ENCODE results near the gene VAC14. TPM values are rescaled to one million over a fixed set of nuclear protein-coding genes. Genes with fewer than 3 reads are reported as not detected.

The VAC14 gene
- total RNA-seq, 1 donor, result 37.1 TPM

DNA sequence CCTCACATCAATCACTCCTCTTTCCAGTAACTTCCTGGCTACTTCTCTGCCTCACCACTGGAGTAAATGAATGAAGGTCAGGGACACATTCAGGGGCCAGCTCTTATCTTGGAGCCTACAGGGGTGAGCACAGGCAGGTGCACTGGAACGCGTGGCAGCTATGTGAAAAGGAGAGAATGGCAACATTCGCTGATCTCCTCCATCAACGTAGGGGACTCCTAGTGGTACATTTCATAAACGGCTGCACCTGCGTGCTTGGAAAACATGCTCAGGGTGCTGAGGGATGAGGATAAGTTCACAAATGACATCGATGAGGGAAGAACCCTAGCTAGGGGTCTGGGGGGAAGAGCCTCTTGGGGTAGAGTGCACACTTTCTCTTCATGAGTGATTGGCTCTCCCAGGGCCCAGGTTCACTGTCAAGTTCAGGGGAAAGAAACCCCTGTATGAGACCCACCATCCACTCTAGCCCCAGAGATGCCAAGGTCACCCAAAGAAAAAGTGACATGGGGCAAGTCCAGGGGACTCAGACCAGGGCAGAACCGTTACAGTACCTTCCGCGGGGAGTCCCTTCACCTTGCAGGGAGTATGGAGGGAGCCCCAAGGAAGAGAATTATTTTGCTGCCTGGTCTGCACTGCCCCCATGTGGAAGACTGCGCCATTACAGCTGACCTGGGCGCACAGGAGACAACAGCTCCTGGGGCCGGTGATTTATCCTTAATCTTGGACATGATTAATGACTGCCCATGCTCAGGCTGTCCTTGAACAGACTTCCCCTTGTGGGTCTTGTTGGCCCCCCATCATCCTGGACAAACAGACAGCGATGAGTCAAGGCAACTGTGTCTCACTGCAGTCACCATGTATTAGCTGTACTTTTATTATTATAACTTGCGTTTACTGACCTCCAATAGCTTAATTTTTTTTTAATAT lies 30.1 kb downstream of the VAC14 start:
- TF ChIP-seq, protein P1, sequence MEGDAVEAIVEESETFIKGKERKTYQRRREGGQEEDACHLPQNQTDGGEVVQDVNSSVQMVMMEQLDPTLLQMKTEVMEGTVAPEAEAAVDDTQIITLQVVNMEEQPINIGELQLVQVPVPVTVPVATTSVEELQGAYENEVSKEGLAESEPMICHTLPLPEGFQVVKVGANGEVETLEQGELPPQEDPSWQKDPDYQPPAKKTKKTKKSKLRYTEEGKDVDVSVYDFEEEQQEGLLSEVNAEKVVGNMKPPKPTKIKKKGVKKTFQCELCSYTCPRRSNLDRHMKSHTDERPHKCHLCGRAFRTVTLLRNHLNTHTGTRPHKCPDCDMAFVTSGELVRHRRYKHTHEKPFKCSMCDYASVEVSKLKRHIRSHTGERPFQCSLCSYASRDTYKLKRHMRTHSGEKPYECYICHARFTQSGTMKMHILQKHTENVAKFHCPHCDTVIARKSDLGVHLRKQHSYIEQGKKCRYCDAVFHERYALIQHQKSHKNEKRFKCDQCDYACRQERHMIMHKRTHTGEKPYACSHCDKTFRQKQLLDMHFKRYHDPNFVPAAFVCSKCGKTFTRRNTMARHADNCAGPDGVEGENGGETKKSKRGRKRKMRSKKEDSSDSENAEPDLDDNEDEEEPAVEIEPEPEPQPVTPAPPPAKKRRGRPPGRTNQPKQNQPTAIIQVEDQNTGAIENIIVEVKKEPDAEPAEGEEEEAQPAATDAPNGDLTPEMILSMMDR (IDR thresholded peaks at IDR 0.05; ENCODE audit: insufficient read depth, low read depth, low read length), result peak; percentile 96
- DNase-seq (ENCODE audit: low read depth), result peak; percentile 52
- no peak overlapping the region for H3K4me3 ChIP-seq (ENCODE audit: low read depth, low read length)

DNA sequence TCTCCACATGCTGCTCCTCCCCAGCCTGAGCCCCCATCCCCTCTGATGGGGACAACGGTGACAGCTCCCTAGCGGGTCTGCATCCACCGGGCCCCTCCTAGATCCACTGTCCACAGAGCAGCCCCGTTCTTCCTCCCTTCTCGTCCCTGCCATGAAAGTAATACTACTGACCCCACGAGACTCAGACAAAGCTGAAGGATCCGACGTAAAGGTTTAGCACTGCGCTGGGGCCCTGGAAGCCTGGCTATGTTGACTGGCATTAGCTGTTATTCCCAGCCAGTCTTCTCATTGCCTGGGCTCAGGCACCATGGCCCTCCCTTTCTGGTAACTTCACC lies 30.7 kb downstream of the VAC14 start:
- TF ChIP-seq, protein P1 (IDR thresholded peaks at IDR 0.05; ENCODE audit: insufficient read depth, low read depth, low read length), result no peak
- H3K4me3 ChIP-seq (ENCODE audit: low read depth, low read length), result no peak overlapping the region
- DNase-seq (ENCODE audit: low read depth), result no peak

DNA sequence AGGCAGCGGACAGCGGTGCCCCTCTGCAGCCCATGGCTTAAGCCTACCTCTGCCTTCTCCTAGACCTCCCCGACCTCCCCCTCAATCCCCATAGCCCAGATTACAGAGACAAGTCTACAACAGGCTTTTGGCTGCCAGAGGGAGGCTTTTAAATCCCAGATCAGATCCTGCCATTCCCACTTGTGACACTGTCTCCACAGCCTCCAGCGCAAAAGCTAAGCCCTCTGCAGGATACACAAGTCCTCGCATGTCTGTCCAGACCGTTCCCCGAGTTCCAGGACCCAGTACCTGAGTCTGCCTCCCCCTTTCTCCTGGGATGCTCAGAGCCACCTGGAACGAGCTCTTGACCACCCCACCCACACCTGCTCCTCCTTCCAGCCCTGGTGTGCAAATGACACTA lies 31.2 kb downstream of the VAC14 start:
- no peak overlapping the region for H3K4me3 ChIP-seq (ENCODE audit: low read depth, low read length)
- TF ChIP-seq, protein P1 (IDR thresholded peaks at IDR 0.05; ENCODE audit: insufficient read depth, low read depth, low read length), result no peak
- no peak for DNase-seq (ENCODE audit: low read depth)

DNA sequence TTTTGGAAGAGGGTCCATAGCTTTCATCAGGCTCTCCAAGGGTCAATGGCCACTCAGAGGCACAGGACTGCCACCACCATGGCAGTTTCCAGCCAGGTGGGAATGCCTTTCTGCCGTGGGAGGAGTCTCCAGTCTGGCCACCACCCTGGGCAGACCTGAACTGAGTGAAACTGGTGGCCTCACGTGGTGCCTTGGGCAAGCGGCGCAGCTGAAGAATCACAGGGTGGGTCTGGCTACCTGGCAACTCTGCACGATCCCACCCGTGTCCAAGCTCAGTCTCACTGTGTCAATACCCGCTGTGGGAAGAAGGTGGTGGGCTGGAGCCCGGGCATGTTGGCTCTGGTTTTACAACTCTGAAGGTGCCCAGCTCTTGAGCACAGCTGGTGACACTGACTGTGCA lies 31.8 kb downstream of the VAC14 start:
- TF ChIP-seq, protein P1 (IDR thresholded peaks at IDR 0.05; ENCODE audit: insufficient read depth, low read depth, low read length), result no peak
- DNase-seq (ENCODE audit: low read depth), result no peak
- no peak overlapping the region for H3K4me3 ChIP-seq (ENCODE audit: low read depth, low read length)

DNA sequence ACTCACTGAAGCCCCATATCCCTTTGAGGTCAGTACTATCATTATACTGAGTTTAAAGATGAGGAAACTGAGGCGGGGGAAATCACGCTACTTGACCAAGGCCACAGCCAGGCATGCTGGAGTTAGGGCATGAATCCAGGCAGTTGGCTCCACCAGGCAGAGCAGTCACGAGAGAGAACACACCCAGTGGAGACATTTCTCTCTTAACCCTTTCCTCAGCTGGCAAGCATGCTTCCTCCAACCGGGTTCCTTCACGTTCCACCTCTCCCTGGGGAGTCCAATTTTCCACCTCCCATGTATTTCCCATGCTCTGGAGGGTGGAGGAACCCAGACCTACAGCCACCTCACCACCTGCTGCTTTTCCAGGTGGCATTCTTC lies 32.8 kb downstream of the VAC14 start:
- TF ChIP-seq, protein P1 (IDR thresholded peaks at IDR 0.05; ENCODE audit: insufficient read depth, low read depth, low read length), result no peak
- no peak for DNase-seq (ENCODE audit: low read depth)
- H3K4me3 ChIP-seq (ENCODE audit: low read depth, low read length), result no peak overlapping the region

DNA sequence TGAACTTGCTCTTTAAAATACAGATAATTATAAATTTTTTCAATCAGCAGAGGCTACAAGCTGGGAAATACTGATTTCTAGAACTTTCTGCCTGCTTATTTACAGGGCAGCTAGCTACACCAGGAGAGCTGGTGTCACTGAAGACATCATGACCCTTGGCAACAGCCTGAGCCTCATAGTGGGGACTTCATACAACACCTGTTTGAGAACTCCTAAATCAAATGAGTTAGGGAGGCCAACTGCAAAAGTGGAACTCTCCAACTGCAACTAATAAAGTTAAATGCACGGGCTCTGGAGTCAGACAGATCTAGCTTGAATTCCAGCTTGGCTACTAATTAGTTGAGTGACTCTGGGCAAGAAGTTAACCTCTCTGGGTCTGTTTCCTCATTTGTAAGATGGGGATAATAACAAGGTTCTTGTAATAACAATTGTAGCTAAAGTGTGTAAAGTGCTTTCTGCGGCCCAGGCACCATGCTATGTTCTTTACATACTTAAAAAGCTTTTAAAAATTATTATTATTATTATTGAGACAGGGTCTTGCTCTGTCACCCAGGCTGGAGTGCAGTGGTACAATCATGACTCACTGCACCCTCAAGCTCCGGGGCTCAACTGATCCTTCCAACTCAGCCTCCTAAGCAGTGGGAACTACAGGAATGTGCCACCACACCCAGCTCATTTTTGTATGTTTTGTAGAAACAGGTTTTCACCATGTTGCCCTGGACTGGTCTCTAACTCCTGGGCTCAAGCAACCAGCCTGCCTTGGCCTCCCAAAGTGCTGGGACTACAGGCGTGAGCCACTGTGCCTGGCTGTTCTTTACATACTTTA lies 33.4 kb downstream of the VAC14 start:
- TF ChIP-seq, protein P1 (IDR thresholded peaks at IDR 0.05; ENCODE audit: insufficient read depth, low read depth, low read length), result no peak
- peak; percentile 33 for DNase-seq (ENCODE audit: low read depth)
- H3K4me3 ChIP-seq (ENCODE audit: low read depth, low read length), result no peak overlapping the region

Data from fibroblast of villous mesenchyme (primary cell).